Tibial nerve (tissue), 4 donors: ENCODE data around the gene LSM11.

Experiments
- EP300 ChIP-seq, 2 donors: sonication (generic); formaldehyde crosslinking; IDR thresholded peaks; one replicate each; pipeline ENCODE4 v1.6.1; 2017; ENCODE audit warnings: antibody characterized with exemption in 2 of 2, mild to moderate bottlenecking in 1 of 2
- POLR2A ChIP-seq, 2 donors: fragments of 450-650 bp; IDR thresholded peaks; one replicate each; pipeline ENCODE4 v1.6.1; 2017; ENCODE audit warnings: antibody characterized with exemption in 2 of 2, mild to moderate bottlenecking in 2 of 2, moderate library complexity in 2 of 2
- TF ChIP-seq, protein P1 (sequence below), 5 experiments: fragments of 200-600 bp in 3 of 5; fragments of 450-650 bp in 2 of 5; sonication (generic) in 3 of 5; IDR thresholded peaks; one replicate each; pipeline ENCODE4 v1.5.1; 2016 to 2019; ENCODE audit warnings: antibody characterized with exemption in 5 of 5, mild to moderate bottlenecking in 3 of 5, moderate library complexity in 2 of 5

DNA sequence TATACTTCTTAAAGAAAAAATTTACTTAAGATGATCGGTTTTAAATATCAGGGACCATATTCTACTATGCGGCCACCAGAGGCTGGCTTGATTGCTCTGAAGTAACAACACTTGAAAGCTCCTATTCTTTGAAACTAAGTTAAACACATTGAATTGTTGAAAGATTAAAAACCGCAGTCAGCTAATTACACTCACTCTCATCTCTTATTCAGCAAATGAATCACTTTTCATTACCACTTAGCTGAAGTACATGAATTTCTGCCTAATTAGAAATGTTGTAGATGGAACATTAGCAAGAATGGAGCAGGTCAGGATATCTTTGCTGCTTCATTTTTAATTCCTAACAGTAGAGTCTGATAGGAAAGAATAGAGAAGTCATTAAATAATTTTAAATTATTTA lies 42.3 kb downstream of the LSM11 start:
- TF ChIP-seq, protein P1, sequence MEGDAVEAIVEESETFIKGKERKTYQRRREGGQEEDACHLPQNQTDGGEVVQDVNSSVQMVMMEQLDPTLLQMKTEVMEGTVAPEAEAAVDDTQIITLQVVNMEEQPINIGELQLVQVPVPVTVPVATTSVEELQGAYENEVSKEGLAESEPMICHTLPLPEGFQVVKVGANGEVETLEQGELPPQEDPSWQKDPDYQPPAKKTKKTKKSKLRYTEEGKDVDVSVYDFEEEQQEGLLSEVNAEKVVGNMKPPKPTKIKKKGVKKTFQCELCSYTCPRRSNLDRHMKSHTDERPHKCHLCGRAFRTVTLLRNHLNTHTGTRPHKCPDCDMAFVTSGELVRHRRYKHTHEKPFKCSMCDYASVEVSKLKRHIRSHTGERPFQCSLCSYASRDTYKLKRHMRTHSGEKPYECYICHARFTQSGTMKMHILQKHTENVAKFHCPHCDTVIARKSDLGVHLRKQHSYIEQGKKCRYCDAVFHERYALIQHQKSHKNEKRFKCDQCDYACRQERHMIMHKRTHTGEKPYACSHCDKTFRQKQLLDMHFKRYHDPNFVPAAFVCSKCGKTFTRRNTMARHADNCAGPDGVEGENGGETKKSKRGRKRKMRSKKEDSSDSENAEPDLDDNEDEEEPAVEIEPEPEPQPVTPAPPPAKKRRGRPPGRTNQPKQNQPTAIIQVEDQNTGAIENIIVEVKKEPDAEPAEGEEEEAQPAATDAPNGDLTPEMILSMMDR (IDR thresholded peaks at IDR 0.05) = no peak
- TF ChIP-seq POLR2A (IDR thresholded peaks at IDR 0.05) (no peak), EP300 (IDR thresholded peaks at IDR 0.05) (no peak)
